GM12878 (cell line): ENCODE measurements around the gene POLR3A. TPM values are rescaled to one million over a fixed set of nuclear protein-coding genes. Genes with fewer than 3 reads are reported as not detected.

ENCODE experiments used
- ASH2L ChIP-seq: fragments of 300-600, 200-600 bp; sonication (generic); IDR thresholded peaks from 2 replicates; pipeline ENCODE4 v1.6.1; 2017; ENCODE audit warnings: low read depth, mild to moderate bottlenecking, borderline replicate concordance
- CBX5 ChIP-seq: sonication (generic); IDR thresholded peaks from 2 replicates; pipeline ENCODE4 v1.6.1; 2016; ENCODE audit warnings: low read depth, moderate library complexity, mild to moderate bottlenecking, inconsistent platforms
- CUX1 ChIP-seq: IDR thresholded peaks from 2 replicates; pipeline ENCODE4 v1.6.1; 2012; ENCODE audit warnings: improper control_type of control experiment, low read depth, low read length; ENCODE audit not compliant: insufficient replicate concordance
- IRF3 ChIP-seq: fragments of 450-650 bp; IDR thresholded peaks from 2 replicates; pipeline ENCODE4 v1.6.1; 2014; ENCODE audit warnings: mild to moderate bottlenecking
- KLF5 ChIP-seq: fragments of 450-650 bp; IDR thresholded peaks from 2 replicates; pipeline ENCODE4 v1.6.1; 2014; ENCODE audit warnings: mild to moderate bottlenecking; ENCODE audit not compliant: partially characterized antibody
- MEF2B ChIP-seq: fragments of 450-650 bp; IDR thresholded peaks from 2 replicates; pipeline ENCODE4 v1.6.1; 2018; ENCODE audit warnings: mild to moderate bottlenecking, moderate library complexity; ENCODE audit not compliant: partially characterized antibody, poor library complexity, severe bottlenecking
- NR2C2 ChIP-seq: IDR thresholded peaks from 2 replicates; pipeline ENCODE4 v1.6.1; 2011; ENCODE audit warnings: borderline replicate concordance, low read depth; ENCODE audit not compliant: control insufficient read depth, insufficient read length
- POLR2AphosphoS5 ChIP-seq: IDR thresholded peaks from 2 replicates; pipeline ENCODE4 v1.6.1; 2011; ENCODE audit warnings: mild to moderate bottlenecking, low read length, inconsistent platforms
- STAT3 ChIP-seq: IDR thresholded peaks from 2 replicates; pipeline ENCODE4 v1.6.1; 2011; ENCODE audit warnings: low read depth, low read length, improper control_type of control experiment
- YBX1 ChIP-seq: fragments of 450-650 bp; IDR thresholded peaks from 2 replicates; pipeline ENCODE4 v1.6.1; 2016; ENCODE audit warnings: antibody characterized with exemption
- polyA plus RNA-seq, 11 experiments: library from polyadenylated mRNA; depleted of rRNA in 4 of 11; unstranded in 6 of 11; stranded (reverse) in 5 of 11; fragments of >200 nt; fragmentation: Nextera tagmentation in 4 of 11; fragmentation: Illumina TruSeq in 1 of 11; extraction: Ambion mirVana in 4 of 11; extraction: Trizol in 1 of 11; gene quantifications; 1 replicate in 1 of 11; 2 replicates in 10 of 11; pipeline versions ENCODE4 v1.2.1 to v1.2.3, GENCODE V29; 2011 to 2016; ENCODE audit warnings: inconsistent platforms in 2 of 11, missing spikeins in 2 of 11, low read depth in 1 of 11
- total RNA-seq, 4 experiments: library from RNA; depleted of rRNA in 3 of 4; stranded (reverse); fragments of >200 nt in 3 of 4; fragmentation: Illumina TruSeq in 1 of 4; extraction: Trizol in 1 of 4; gene quantifications; 2 replicates each; pipeline versions ENCODE4 v1.2.1 to v1.2.3, GENCODE V29; 2013 to 2021

POLR3A gene
- total and polyA plus RNA-seq, 10 of the 15 experiments (the other 5 are each of a cell fraction or from before 2014, with no cell fraction given): 5.4 to 20.4 (median 14.4) TPM

- TF ChIP-seq CUX1 (no peak), ASH2L (no peak), KLF5 (no peak), STAT3 (no peak), YBX1 (no peak), CBX5 (no peak), IRF3 (no peak), MEF2B (no peak), POLR2AphosphoS5 (no peak), NR2C2 (no peak)
- TF ChIP-seq, all 136 proteins: peak for 0
Observed at GRCh38 chr10:77943121-77943901, 86.0 kb downstream of the POLR3A start (continued).
